ENCODE measurements around the gene SIRT5. TPM values are rescaled to one million over a fixed set of nuclear protein-coding genes. Genes with fewer than 3 reads are reported as not detected.

Gene SIRT5
- total RNA-seq, 2 donors from 2014 or later: 12.1 to 19.0 TPM

GRCh38 chr6:13572951-13573654, 1.3 kb upstream of the SIRT5 start:
- DNase-seq: no peak
- Histone ChIP-seq H3K4me3 (ENCODE audit: low read length) (peak overlapping the region; percentile 96), H3K36me3 (ENCODE audit: control insufficient read depth, insufficient read depth, low read length) (no peaks in the 10 kb centered on the region), H3K27ac (ENCODE audit: low read depth, low read length) (no peak overlapping the region), H3K27me3 (ENCODE audit: control insufficient read depth, insufficient read depth, low read length, poor library complexity, severe bottlenecking) (no peaks in the 10 kb centered on the region), H3K4me1 (ENCODE audit: control insufficient read depth, insufficient read depth, low read length) (peaks cover 6% of the 10 kb centered on the region), H3K9ac (ENCODE audit: extremely low read depth, low read length, poor library complexity, severe bottlenecking) (peak overlapping the region; percentile 71), H3K9me3 (ENCODE audit: control insufficient read depth, low read length) (peaks cover 7% of the 10 kb centered on the region)
- Mint-ChIP-seq H3K4me3 (peak overlapping the region; percentile 89), H3K4me1 (peaks cover 20% of the 10 kb centered on the region), H3K27me3 (ENCODE audit: insufficient read depth) (no peaks in the 10 kb centered on the region), H3K27ac (peak overlapping the region; percentile 97), H3K9me3 (peaks cover 5% of the 10 kb centered on the region), H3K36me3 (ENCODE audit: low read depth) (peaks cover 4% of the 10 kb centered on the region)
- TF ChIP-seq CTCF (conservative IDR thresholded peaks at IDR 0.05): no peak
- WGBS, 2 experiments (ENCODE audit: insufficient coverage in 1 of 2, insufficient read length in 1 of 2): 92% methylated on average over 5 to 16 of the region's 16 CpGs

GRCh38 chr6:13573669-13574110, 711 bp upstream of the SIRT5 start:
- peak overlapping the region; percentile 97 for H3K27ac Mint-ChIP-seq
- peak overlapping the region; percentile 71 for H3K9ac ChIP-seq (ENCODE audit: extremely low read depth, low read length, poor library complexity, severe bottlenecking)
- peaks cover 6% of the 10 kb centered on the region for H3K4me1 ChIP-seq (ENCODE audit: control insufficient read depth, insufficient read depth, low read length)
- peak overlapping the region; percentile 89 for H3K4me3 Mint-ChIP-seq
- no peaks in the 10 kb centered on the region for H3K27me3 ChIP-seq (ENCODE audit: control insufficient read depth, insufficient read depth, low read length, poor library complexity, severe bottlenecking)
- peaks cover 7% of the 10 kb centered on the region for H3K9me3 ChIP-seq (ENCODE audit: control insufficient read depth, low read length)
- H3K4me1 Mint-ChIP-seq: peaks cover 14% of the 10 kb centered on the region
- H3K27ac ChIP-seq (ENCODE audit: low read depth, low read length): peak overlapping the region; percentile 82
- TF ChIP-seq CTCF (conservative IDR thresholded peaks at IDR 0.05): no peak
- H3K36me3 Mint-ChIP-seq (ENCODE audit: low read depth): peaks cover 4% of the 10 kb centered on the region
- 14 to 18% methylated on average over 13 to 14 of the region's 14 CpGs for WGBS, 2 experiments (ENCODE audit: insufficient coverage in 1 of 2, insufficient read length in 1 of 2)
- peaks cover 6% of the 10 kb centered on the region for H3K9me3 Mint-ChIP-seq
- peak overlapping the region; percentile 96 for H3K4me3 ChIP-seq (ENCODE audit: low read length)
- no peaks in the 10 kb centered on the region for H3K27me3 Mint-ChIP-seq (ENCODE audit: insufficient read depth)
- no peaks in the 10 kb centered on the region for H3K36me3 ChIP-seq (ENCODE audit: control insufficient read depth, insufficient read depth, low read length)
- DNase-seq: peak; percentile 73

- peaks cover 6% of the 10 kb centered on the region for H3K9me3 Mint-ChIP-seq
- peak; percentile 79 for TF ChIP-seq CTCF (conservative IDR thresholded peaks at IDR 0.05)
- H3K4me1 Mint-ChIP-seq: peaks cover 14% of the 10 kb centered on the region
- peak overlapping the region; percentile 78 for H3K9ac ChIP-seq (ENCODE audit: extremely low read depth, low read length, poor library complexity, severe bottlenecking)
- H3K4me1 ChIP-seq (ENCODE audit: control insufficient read depth, insufficient read depth, low read length): peaks cover 6% of the 10 kb centered on the region
- H3K36me3 ChIP-seq (ENCODE audit: control insufficient read depth, insufficient read depth, low read length): no peaks in the 10 kb centered on the region
- H3K27me3 ChIP-seq (ENCODE audit: control insufficient read depth, insufficient read depth, low read length, poor library complexity, severe bottlenecking): no peaks in the 10 kb centered on the region
- DNase-seq: peak; percentile 98
- peaks cover 7% of the 10 kb centered on the region for H3K9me3 ChIP-seq (ENCODE audit: control insufficient read depth, low read length)
- H3K27ac ChIP-seq (ENCODE audit: low read depth, low read length): peak overlapping the region; percentile 82
- peak overlapping the region; percentile 89 for H3K4me3 Mint-ChIP-seq
- peak overlapping the region; percentile 96 for H3K4me3 ChIP-seq (ENCODE audit: low read length)
- peak overlapping the region; percentile 97 for H3K27ac Mint-ChIP-seq
- peaks cover 4% of the 10 kb centered on the region for H3K36me3 Mint-ChIP-seq (ENCODE audit: low read depth)
- H3K27me3 Mint-ChIP-seq (ENCODE audit: insufficient read depth): no peaks in the 10 kb centered on the region
- 0% methylated on average over 30 to 46 of the region's 46 CpGs for WGBS, 2 experiments (ENCODE audit: insufficient coverage in 1 of 2, insufficient read length in 1 of 2)
Observed at GRCh38 chr6:13574149-13574570, 241 bp upstream of the SIRT5 start.
